Central memory CD8-positive, alpha-beta T cell (primary cell): ENCODE results near the gene GADD45A.
"Not testable (repeated sequence)": the region's sequence is repeated elsewhere in the genome, so short reads cannot be mapped to it uniquely, and the experiment has no call there.

Experiments used
- ATAC-seq: fragments of 150-1000 bp; cut with Tn5 transposase; replicated peaks from 2 replicates; pipeline ENCODE4 v1.10.0; 2022; ENCODE audit warnings: mild to moderate bottlenecking, moderate FRiP score, moderate number of reproducible peaks; ENCODE audit not compliant: poor library complexity, severe bottlenecking; ENCODE audit errors: extremely low read depth
- DNase-seq, 2 donors: peaks; one replicate each; pipeline ENCODE4 v3.0.0; 2021; ENCODE audit warnings: low spot score in 2 of 2
- H3K27ac Mint-ChIP-seq: one replicate; pipeline ENCODE4 v1.8.0; 2022; ENCODE audit warnings: low read depth, mild to moderate bottlenecking, moderate library complexity, mixed read lengths
- H3K27me3 Mint-ChIP-seq: one replicate; pipeline ENCODE4 v1.8.0; 2022; ENCODE audit warnings: mixed read lengths
- H3K36me3 Mint-ChIP-seq: one replicate; pipeline ENCODE4 v1.8.0; 2022; ENCODE audit warnings: mild to moderate bottlenecking, moderate library complexity, mixed read lengths; ENCODE audit not compliant: insufficient read depth
- H3K4me1 Mint-ChIP-seq: one replicate; pipeline ENCODE4 v1.8.0; 2022; ENCODE audit warnings: mixed read lengths
- H3K4me3 Mint-ChIP-seq: one replicate; pipeline ENCODE4 v1.8.0; 2022; ENCODE audit warnings: mild to moderate bottlenecking, moderate library complexity, mixed read lengths
- H3K9me3 Mint-ChIP-seq: one replicate; pipeline ENCODE4 v1.8.0; 2022; ENCODE audit warnings: mixed read lengths

The GADD45A gene

GRCh38 chr1:67719329-67720196, 34.6 kb downstream of the GADD45A start:
- no peaks in the 10 kb centered on the region for H3K27me3 Mint-ChIP-seq
- H3K27ac Mint-ChIP-seq = no peak overlapping the region
- DNase-seq (no peak), ATAC-seq (no peak)
- no peaks in the 10 kb centered on the region for H3K36me3 Mint-ChIP-seq
- no peak overlapping the region for H3K4me3 Mint-ChIP-seq
- H3K4me1 Mint-ChIP-seq = no peaks in the 10 kb centered on the region
- H3K9me3 Mint-ChIP-seq = no peaks in the 10 kb centered on the region

GRCh38 chr1:67721112-67721511, 36.1 kb downstream of the GADD45A start:
- no peak for DNase-seq
- Mint-ChIP-seq H3K27ac (no peak overlapping the region), H3K4me1 (no peaks in the 10 kb centered on the region), H3K36me3 (no peaks in the 10 kb centered on the region), H3K4me3 (no peak overlapping the region), H3K9me3 (no peaks in the 10 kb centered on the region), H3K27me3 (no peaks in the 10 kb centered on the region)
- ATAC-seq = no peak

- H3K4me3 Mint-ChIP-seq = no peak overlapping the region
- ATAC-seq (no peak), DNase-seq (no peak)
- H3K27me3 Mint-ChIP-seq = no peaks in the 10 kb centered on the region
- H3K36me3 Mint-ChIP-seq = no peaks in the 10 kb centered on the region
- no peaks in the 10 kb centered on the region for H3K9me3 Mint-ChIP-seq
- no peaks in the 10 kb centered on the region for H3K4me1 Mint-ChIP-seq
- no peak overlapping the region for H3K27ac Mint-ChIP-seq
Observed at GRCh38 chr1:67721650-67722291, 36.8 kb downstream of the GADD45A start.

- no peak overlapping the region for H3K27ac Mint-ChIP-seq
- ATAC-seq (no peak), DNase-seq (no peak)
- no peaks in the 10 kb centered on the region for H3K9me3 Mint-ChIP-seq
- no peaks in the 10 kb centered on the region for H3K36me3 Mint-ChIP-seq
- no peak overlapping the region for H3K4me3 Mint-ChIP-seq
- H3K4me1 Mint-ChIP-seq = no peaks in the 10 kb centered on the region
- no peaks in the 10 kb centered on the region for H3K27me3 Mint-ChIP-seq
Observed at GRCh38 chr1:67722292-67722944, 37.4 kb downstream of the GADD45A start.

GRCh38 chr1:67723126-67723525, 38.1 kb downstream of the GADD45A start:
- H3K9me3 Mint-ChIP-seq = no peaks in the 10 kb centered on the region
- H3K27me3 Mint-ChIP-seq = no peaks in the 10 kb centered on the region
- H3K4me3 Mint-ChIP-seq = no peak overlapping the region
- H3K27ac Mint-ChIP-seq = no peak overlapping the region
- no peaks in the 10 kb centered on the region for H3K36me3 Mint-ChIP-seq
- DNase-seq (no peak), ATAC-seq (no peak)
- H3K4me1 Mint-ChIP-seq = no peaks in the 10 kb centered on the region

- no peak overlapping the region for H3K27ac Mint-ChIP-seq
- no peak for DNase-seq
- H3K27me3 Mint-ChIP-seq = no peaks in the 10 kb centered on the region
- H3K9me3 Mint-ChIP-seq = no peaks in the 10 kb centered on the region
- H3K4me3 Mint-ChIP-seq = no peak overlapping the region
- H3K4me1 Mint-ChIP-seq = no peaks in the 10 kb centered on the region
- no peak for ATAC-seq
- H3K36me3 Mint-ChIP-seq = no peaks in the 10 kb centered on the region
Observed at GRCh38 chr1:67723620-67724019, 38.6 kb downstream of the GADD45A start.

- Mint-ChIP-seq H3K36me3 (no peaks in the 10 kb centered on the region), H3K9me3 (no peaks in the 10 kb centered on the region), H3K4me1 (no peaks in the 10 kb centered on the region), H3K27ac (no peak overlapping the region), H3K4me3 (no peak overlapping the region), H3K27me3 (no peaks in the 10 kb centered on the region)
- no peak for ATAC-seq
- no peak for DNase-seq
Observed at GRCh38 chr1:67724928-67725560, 40.0 kb downstream of the GADD45A start.

GRCh38 chr1:67726224-67726623, 41.2 kb downstream of the GADD45A start:
- H3K36me3 Mint-ChIP-seq = no peaks in the 10 kb centered on the region
- no peak overlapping the region for H3K4me3 Mint-ChIP-seq
- no peaks in the 10 kb centered on the region for H3K27me3 Mint-ChIP-seq
- no peak overlapping the region for H3K27ac Mint-ChIP-seq
- ATAC-seq (no peak), DNase-seq (no peak)
- no peaks in the 10 kb centered on the region for H3K4me1 Mint-ChIP-seq
- H3K9me3 Mint-ChIP-seq = no peaks in the 10 kb centered on the region

- Mint-ChIP-seq H3K27me3 (no peaks in the 10 kb centered on the region), H3K9me3 (no peaks in the 10 kb centered on the region), H3K4me3 (no peak overlapping the region), H3K36me3 (no peaks in the 10 kb centered on the region), H3K27ac (no peak overlapping the region), H3K4me1 (no peaks in the 10 kb centered on the region)
- ATAC-seq = no peak
- no peak for DNase-seq
Observed at GRCh38 chr1:67729872-67730271, 44.9 kb downstream of the GADD45A start.

GRCh38 chr1:67730312-67730711, 45.3 kb downstream of the GADD45A start:
- not testable (repeated sequence) for ATAC-seq, DNase-seq, H3K36me3 Mint-ChIP-seq, H3K27ac Mint-ChIP-seq, H3K27me3 Mint-ChIP-seq, H3K9me3 Mint-ChIP-seq, H3K4me3 Mint-ChIP-seq, H3K4me1 Mint-ChIP-seq

- Mint-ChIP-seq H3K27me3 (no peaks in the 10 kb centered on the region), H3K4me1 (peaks cover 7% of the 10 kb centered on the region), H3K9me3 (no peaks in the 10 kb centered on the region), H3K4me3 (no peak overlapping the region), H3K27ac (no peak overlapping the region), H3K36me3 (no peaks in the 10 kb centered on the region)
- ATAC-seq (no peak), DNase-seq (no peak)
Observed at GRCh38 chr1:67731322-67731721, 46.3 kb downstream of the GADD45A start.

- DNase-seq = no peak
- no peak for ATAC-seq
Observed at GRCh38 chr1:67732750-67733151, 47.8 kb downstream of the GADD45A start.

More at GRCh38 chr1:67732750-67733151, 47.8 kb downstream of the GADD45A start:
- no peaks in the 10 kb centered on the region for H3K27me3 Mint-ChIP-seq
- no peak overlapping the region for H3K4me3 Mint-ChIP-seq
- no peaks in the 10 kb centered on the region for H3K36me3 Mint-ChIP-seq
- H3K4me1 Mint-ChIP-seq = peaks cover 12% of the 10 kb centered on the region
- H3K27ac Mint-ChIP-seq = no peak overlapping the region
- H3K9me3 Mint-ChIP-seq = no peaks in the 10 kb centered on the region
